ENCODE data around the gene TEPSIN.

TEPSIN gene

DNA sequence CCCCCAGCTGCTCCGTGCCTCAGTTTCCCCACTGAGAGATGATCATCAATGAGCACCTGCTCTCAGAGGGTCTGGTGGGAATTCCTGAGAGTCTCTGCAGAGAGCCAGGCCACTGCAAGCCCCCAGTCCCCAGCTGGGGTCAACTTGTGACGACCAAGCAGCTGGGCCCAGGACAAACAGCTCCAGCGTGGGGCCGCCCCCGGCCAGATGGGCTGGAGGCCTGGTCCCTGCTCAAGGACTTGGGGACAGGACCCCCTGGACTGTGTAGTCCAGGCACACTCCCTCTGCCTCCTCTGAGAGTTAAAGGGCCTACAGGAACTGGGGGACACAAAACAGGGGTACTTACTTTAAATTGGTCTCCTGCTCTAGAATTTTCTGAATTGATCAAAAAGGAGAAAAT, 56.3 kb downstream of the TEPSIN start:
- no peak overlapping the region for H3K4me2 ChIP-seq (ENCODE audit: low read length, poor library complexity, severe bottlenecking)
- no peak overlapping the region for H3K23ac ChIP-seq (ENCODE audit: low read length in 2 of 2)
- 88% methylated on average over 5 of the region's 5 CpGs for WGBS
- no peaks in the 10 kb centered on the region for H3K9me3 ChIP-seq (ENCODE audit: control insufficient read depth, low read length)
- H2BK5ac ChIP-seq (ENCODE audit: low read depth, low read length, poor library complexity, severe bottlenecking) = no peak overlapping the region
- no peak overlapping the region for H2AK5ac ChIP-seq (ENCODE audit: low read length, severe bottlenecking)
- no peak overlapping the region for H4K8ac ChIP-seq (ENCODE audit: low read length)
- H3K79me1 ChIP-seq (replicated peaks; ENCODE audit: low read length, poor library complexity, severe bottlenecking) = no peaks in the 10 kb centered on the region
- H3K4me3 ChIP-seq (ENCODE audit: insufficient read depth in 1 of 2, low read depth in 1 of 2, low read length in 2 of 2) = no peak overlapping the region
- H3K9ac ChIP-seq (ENCODE audit: low read length) = no peak overlapping the region
- no peak overlapping the region for H2BK120ac ChIP-seq (ENCODE audit: low read depth, low read length)
- H4K91ac ChIP-seq (ENCODE audit: low read length) = no peak overlapping the region
- H3K4ac ChIP-seq (ENCODE audit: low read depth in 1 of 2, low read length in 2 of 2) = no peak overlapping the region
- H3K4me1 ChIP-seq (ENCODE audit: control insufficient read depth, insufficient read depth, low read depth, low read length) = peaks cover 7% of the 10 kb centered on the region
- H2BK15ac ChIP-seq (ENCODE audit: low read depth, poor library complexity, severe bottlenecking) = no peak overlapping the region
- no peak overlapping the region for H3K18ac ChIP-seq (ENCODE audit: low read depth in 1 of 2, low read length in 2 of 2)
- no peak overlapping the region for H3K27ac ChIP-seq (ENCODE audit: low read length, poor library complexity, severe bottlenecking)
- H3K36me3 ChIP-seq (ENCODE audit: control insufficient read depth in 1 of 2, insufficient read depth in 2 of 2, low read depth in 1 of 2, low read length in 2 of 2) = no peaks in the 10 kb centered on the region
- no peak overlapping the region for H3K14ac ChIP-seq (ENCODE audit: low read length in 2 of 2)
- peaks cover 27 to 43% of the 10 kb centered on the region in 2 experiments for H3K27me3 ChIP-seq (ENCODE audit: control insufficient read depth in 1 of 2, insufficient read depth in 1 of 2, low read length in 2 of 2)
- no peak for DNase-seq
- H2AFZ ChIP-seq (ENCODE audit: low read depth, low read length) = no peak overlapping the region
- no peak overlapping the region for H2BK12ac ChIP-seq (ENCODE audit: low read length in 2 of 2)

DNA sequence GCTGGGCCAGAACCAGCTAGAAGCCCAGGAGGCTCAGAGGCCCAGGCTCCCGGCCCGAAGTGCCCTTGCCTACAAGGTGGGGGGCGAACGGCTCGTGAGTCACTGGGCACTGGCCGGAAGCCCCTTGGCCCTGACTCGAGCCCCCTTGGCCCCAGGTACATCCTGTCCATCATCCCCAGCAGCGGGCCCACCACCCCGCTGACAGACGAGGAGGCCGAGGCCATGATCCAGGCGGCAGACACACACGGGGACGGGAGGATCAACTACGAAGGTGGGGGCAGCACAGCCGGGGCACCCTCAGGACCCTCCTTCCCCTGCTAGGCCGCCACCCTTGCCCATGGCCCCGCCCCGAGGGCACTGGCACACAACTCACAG, 57.1 kb downstream of the TEPSIN start:
- no peak overlapping the region for H2AFZ ChIP-seq (ENCODE audit: low read depth, low read length)
- no peak overlapping the region for H4K8ac ChIP-seq (ENCODE audit: low read length)
- H3K4ac ChIP-seq (ENCODE audit: low read depth in 1 of 2, low read length in 2 of 2) = no peak overlapping the region
- no peak overlapping the region for H2BK15ac ChIP-seq (ENCODE audit: low read depth, poor library complexity, severe bottlenecking)
- no peak overlapping the region for H3K23ac ChIP-seq (ENCODE audit: low read length in 2 of 2)
- H3K18ac ChIP-seq (ENCODE audit: low read depth in 1 of 2, low read length in 2 of 2) = no peak overlapping the region
- H3K14ac ChIP-seq (ENCODE audit: low read length in 2 of 2) = no peak overlapping the region
- H3K4me2 ChIP-seq (ENCODE audit: low read length, poor library complexity, severe bottlenecking) = no peak overlapping the region
- no peak overlapping the region for H2BK5ac ChIP-seq (ENCODE audit: low read depth, low read length, poor library complexity, severe bottlenecking)
- peaks cover 3% of the 10 kb centered on the region for H3K4me1 ChIP-seq (ENCODE audit: control insufficient read depth, insufficient read depth, low read depth, low read length)
- DNase-seq = no peak
- H2AK5ac ChIP-seq (ENCODE audit: low read length, severe bottlenecking) = no peak overlapping the region
- no peak overlapping the region for H3K27ac ChIP-seq (ENCODE audit: low read length, poor library complexity, severe bottlenecking)
- no peak overlapping the region for H3K4me3 ChIP-seq (ENCODE audit: insufficient read depth in 1 of 2, low read depth in 1 of 2, low read length in 2 of 2)
- no peak overlapping the region for H2BK120ac ChIP-seq (ENCODE audit: low read depth, low read length)
- no peaks in the 10 kb centered on the region for H3K79me1 ChIP-seq (replicated peaks; ENCODE audit: low read length, poor library complexity, severe bottlenecking)
- no peaks in the 10 kb centered on the region for H3K36me3 ChIP-seq (ENCODE audit: control insufficient read depth in 1 of 2, insufficient read depth in 2 of 2, low read depth in 1 of 2, low read length in 2 of 2)
- H3K9ac ChIP-seq (ENCODE audit: low read length) = no peak overlapping the region
- WGBS = 89% methylated on average over 19 of the region's 19 CpGs
- no peaks in the 10 kb centered on the region for H3K9me3 ChIP-seq (ENCODE audit: control insufficient read depth, low read length)
- H3K27me3 ChIP-seq (ENCODE audit: control insufficient read depth in 1 of 2, insufficient read depth in 1 of 2, low read length in 2 of 2) = peaks cover 27 to 43% of the 10 kb centered on the region in 2 experiments
- no peak overlapping the region for H4K91ac ChIP-seq (ENCODE audit: low read length)
- H2BK12ac ChIP-seq (ENCODE audit: low read length in 2 of 2) = no peak overlapping the region

- Histone ChIP-seq H2BK5ac (ENCODE audit: low read depth, low read length, poor library complexity, severe bottlenecking) (no peak overlapping the region), H3K18ac (ENCODE audit: low read depth in 1 of 2, low read length in 2 of 2) (no peak overlapping the region), H4K91ac (ENCODE audit: low read length) (no peak overlapping the region), H3K4me2 (ENCODE audit: low read length, poor library complexity, severe bottlenecking) (no peak overlapping the region), H3K4me3 (ENCODE audit: insufficient read depth in 1 of 2, low read depth in 1 of 2, low read length in 2 of 2) (no peak overlapping the region), H2AFZ (ENCODE audit: low read depth, low read length) (no peak overlapping the region), H3K36me3 (ENCODE audit: control insufficient read depth in 1 of 2, insufficient read depth in 2 of 2, low read depth in 1 of 2, low read length in 2 of 2) (no peaks in the 10 kb centered on the region), H2AK5ac (ENCODE audit: low read length, severe bottlenecking) (no peak overlapping the region), H3K79me1 (replicated peaks; ENCODE audit: low read length, poor library complexity, severe bottlenecking) (no peaks in the 10 kb centered on the region), H3K27me3 (ENCODE audit: control insufficient read depth in 1 of 2, insufficient read depth in 1 of 2, low read length in 2 of 2) (peaks cover 27 to 40% of the 10 kb centered on the region in 2 experiments), H3K14ac (ENCODE audit: low read length in 2 of 2) (no peak overlapping the region), H2BK12ac (ENCODE audit: low read length in 2 of 2) (no peak overlapping the region), H3K9me3 (ENCODE audit: control insufficient read depth, low read length) (no peaks in the 10 kb centered on the region), H2BK120ac (ENCODE audit: low read depth, low read length) (no peak overlapping the region), H4K8ac (ENCODE audit: low read length) (no peak overlapping the region), H3K27ac (ENCODE audit: low read length, poor library complexity, severe bottlenecking) (no peak overlapping the region), H3K23ac (ENCODE audit: low read length in 2 of 2) (no peak overlapping the region), H2BK15ac (ENCODE audit: low read depth, poor library complexity, severe bottlenecking) (no peak overlapping the region), H3K4ac (ENCODE audit: low read depth in 1 of 2, low read length in 2 of 2) (no peak overlapping the region), H3K4me1 (ENCODE audit: control insufficient read depth, insufficient read depth, low read depth, low read length) (peaks cover 3% of the 10 kb centered on the region), H3K9ac (ENCODE audit: low read length) (no peak overlapping the region)
- no peak for DNase-seq
- 94% methylated on average over 48 of the region's 49 CpGs for WGBS
Observed at GRCh38 chr17:81180836-81181810, 57.7 kb downstream of the TEPSIN start.

DNA sequence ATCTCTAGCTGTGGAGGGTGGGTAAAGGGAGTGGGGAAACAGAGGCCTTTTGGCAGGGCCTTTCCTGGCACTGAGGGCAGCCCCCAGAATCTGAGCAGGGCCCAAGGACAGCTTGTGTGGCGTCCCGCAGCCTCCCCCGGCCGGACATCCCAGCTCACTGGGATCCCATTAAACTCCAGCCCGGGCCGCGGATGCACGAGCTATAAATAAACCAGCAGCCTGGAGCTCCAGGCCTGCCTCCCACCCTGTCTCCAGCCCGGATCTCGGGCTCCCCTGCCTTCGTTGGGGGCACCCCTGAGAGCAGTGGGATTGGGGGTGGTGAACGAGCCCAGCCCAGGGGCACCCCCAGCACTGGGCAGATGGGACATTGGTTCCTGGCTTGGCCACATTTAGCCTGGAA, 59.0 kb downstream of the TEPSIN start:
- Histone ChIP-seq H3K9me3 (ENCODE audit: control insufficient read depth, low read length) (peaks cover 6% of the 10 kb centered on the region), H3K23ac (ENCODE audit: low read length in 2 of 2) (no peak overlapping the region), H3K36me3 (ENCODE audit: control insufficient read depth in 1 of 2, insufficient read depth in 2 of 2, low read depth in 1 of 2, low read length in 2 of 2) (no peaks in the 10 kb centered on the region), H3K27me3 (ENCODE audit: control insufficient read depth in 1 of 2, insufficient read depth in 1 of 2, low read length in 2 of 2) (peaks cover 21 to 31% of the 10 kb centered on the region in 2 experiments), H3K4me2 (ENCODE audit: low read length, poor library complexity, severe bottlenecking) (no peak overlapping the region), H3K18ac (ENCODE audit: low read depth in 1 of 2, low read length in 2 of 2) (no peak overlapping the region), H3K14ac (ENCODE audit: low read length in 2 of 2) (no peak overlapping the region), H4K8ac (ENCODE audit: low read length) (no peak overlapping the region), H3K4ac (ENCODE audit: low read depth in 1 of 2, low read length in 2 of 2) (no peak overlapping the region), H3K4me1 (ENCODE audit: control insufficient read depth, insufficient read depth, low read depth, low read length) (peaks cover 3% of the 10 kb centered on the region), H2AFZ (ENCODE audit: low read depth, low read length) (no peak overlapping the region), H3K79me1 (replicated peaks; ENCODE audit: low read length, poor library complexity, severe bottlenecking) (no peaks in the 10 kb centered on the region), H2BK12ac (ENCODE audit: low read length in 2 of 2) (no peak overlapping the region), H3K4me3 (ENCODE audit: insufficient read depth in 1 of 2, low read depth in 1 of 2, low read length in 2 of 2) (no peak overlapping the region), H2AK5ac (ENCODE audit: low read length, severe bottlenecking) (no peak overlapping the region), H2BK120ac (ENCODE audit: low read depth, low read length) (no peak overlapping the region), H3K27ac (ENCODE audit: low read length, poor library complexity, severe bottlenecking) (no peak overlapping the region), H2BK15ac (ENCODE audit: low read depth, poor library complexity, severe bottlenecking) (no peak overlapping the region), H3K9ac (ENCODE audit: low read length) (no peak overlapping the region), H4K91ac (ENCODE audit: low read length) (no peak overlapping the region), H2BK5ac (ENCODE audit: low read depth, low read length, poor library complexity, severe bottlenecking) (no peak overlapping the region)
- 69% methylated on average over 12 of the region's 12 CpGs for WGBS
- DNase-seq = no peak

All from mesenchymal stem cell (in vitro differentiated cells and primary cell).